Effector memory CD8-positive, alpha-beta T cell (primary cell): Measurements from ENCODE around the gene CYYR1.

Source experiments
- ATAC-seq: fragments of 150-1000 bp; cut with Tn5 transposase; replicated peaks from 2 replicates; pipeline ENCODE4 v1.10.0; 2021; ENCODE audit warnings: mild to moderate bottlenecking, moderate library complexity
- DNase-seq, 3 experiments: peaks; one replicate each; pipeline ENCODE4 v3.0.0; 2021
- H3K27ac Mint-ChIP-seq, 2 donors: one replicate each; pipeline ENCODE4 v1.8.0; 2022; ENCODE audit warnings: mild to moderate bottlenecking in 2 of 2, mixed read lengths in 2 of 2, moderate library complexity in 2 of 2
- H3K27me3 Mint-ChIP-seq, 2 donors: one replicate each; pipeline ENCODE4 v1.8.0; 2022; ENCODE audit warnings: mixed read lengths in 2 of 2
- H3K36me3 Mint-ChIP-seq: one replicate; pipeline ENCODE4 v1.8.0; 2022; ENCODE audit warnings: mild to moderate bottlenecking, moderate library complexity, mixed read lengths; ENCODE audit not compliant: insufficient read depth
- H3K4me1 Mint-ChIP-seq, 2 donors: one replicate each; pipeline ENCODE4 v1.8.0; 2022; ENCODE audit warnings: low read depth in 2 of 2, mixed read lengths in 2 of 2
- H3K4me3 Mint-ChIP-seq, 2 donors: one replicate each; pipeline ENCODE4 v1.8.0; 2022; ENCODE audit warnings: mild to moderate bottlenecking in 2 of 2, mixed read lengths in 2 of 2, moderate library complexity in 2 of 2
- H3K9me3 Mint-ChIP-seq, 2 donors: one replicate each; pipeline ENCODE4 v1.8.0; 2022; ENCODE audit warnings: mixed read lengths in 2 of 2

The CYYR1 gene

GRCh38 chr21:26539566-26539965, 33.5 kb downstream of the CYYR1 start:
- H3K4me3 Mint-ChIP-seq, result no peak overlapping the region
- no peaks in the 10 kb centered on the region for H3K27me3 Mint-ChIP-seq
- H3K4me1 Mint-ChIP-seq, result no peaks in the 10 kb centered on the region
- no peak for ATAC-seq
- no peaks in the 10 kb centered on the region for H3K36me3 Mint-ChIP-seq
- peaks cover 3 to 10% of the 10 kb centered on the region in 2 donors for H3K9me3 Mint-ChIP-seq
- DNase-seq, result no peak
- H3K27ac Mint-ChIP-seq, result no peak overlapping the region

GRCh38 chr21:26534517-26534916, 38.6 kb downstream of the CYYR1 start:
- ATAC-seq, result no peak
- Mint-ChIP-seq H3K9me3 (peaks cover 5 to 6% of the 10 kb centered on the region in 2 donors), H3K27me3 (no peaks in the 10 kb centered on the region), H3K4me3 (no peak overlapping the region), H3K27ac (no peak overlapping the region), H3K4me1 (no peaks in the 10 kb centered on the region), H3K36me3 (no peaks in the 10 kb centered on the region)
- DNase-seq, result no peak

GRCh38 chr21:26532208-26532607, 40.9 kb downstream of the CYYR1 start:
- no peaks in the 10 kb centered on the region for H3K27me3 Mint-ChIP-seq
- ATAC-seq (no peak), DNase-seq (no peak)
- H3K4me1 Mint-ChIP-seq, result no peaks in the 10 kb centered on the region
- peaks cover 5 to 7% of the 10 kb centered on the region in 2 donors for H3K9me3 Mint-ChIP-seq
- H3K4me3 Mint-ChIP-seq, result no peak overlapping the region
- H3K36me3 Mint-ChIP-seq, result no peaks in the 10 kb centered on the region
- no peak overlapping the region for H3K27ac Mint-ChIP-seq

GRCh38 chr21:26529526-26529925, 43.6 kb downstream of the CYYR1 start:
- Mint-ChIP-seq H3K27me3 (no peaks in the 10 kb centered on the region), H3K27ac (no peak overlapping the region), H3K36me3 (no peaks in the 10 kb centered on the region), H3K4me1 (no peaks in the 10 kb centered on the region), H3K9me3 (peaks cover 3 to 6% of the 10 kb centered on the region in 2 donors), H3K4me3 (no peak overlapping the region)
- no peak for ATAC-seq
- DNase-seq, result no peak

- H3K4me1 Mint-ChIP-seq, result no peaks in the 10 kb centered on the region
- H3K4me3 Mint-ChIP-seq, result no peak overlapping the region
- H3K27ac Mint-ChIP-seq, result no peak overlapping the region
- H3K27me3 Mint-ChIP-seq, result no peaks in the 10 kb centered on the region
- H3K36me3 Mint-ChIP-seq, result no peaks in the 10 kb centered on the region
- DNase-seq (no peak), ATAC-seq (no peak)
- H3K9me3 Mint-ChIP-seq, result peaks cover 0 to 4% of the 10 kb centered on the region in 2 donors
Observed at GRCh38 chr21:26528882-26529281, 44.2 kb downstream of the CYYR1 start.

- Mint-ChIP-seq H3K36me3 (no peaks in the 10 kb centered on the region), H3K4me3 (no peak overlapping the region), H3K27ac (no peak overlapping the region), H3K9me3 (peaks cover 7% of the 10 kb centered on the region in 2 donors), H3K27me3 (no peaks in the 10 kb centered on the region), H3K4me1 (no peaks in the 10 kb centered on the region)
- no peak for ATAC-seq
- no peak for DNase-seq
Observed at GRCh38 chr21:26522704-26523103, 50.4 kb downstream of the CYYR1 start.

- Mint-ChIP-seq H3K27ac (no peak overlapping the region), H3K36me3 (no peaks in the 10 kb centered on the region), H3K9me3 (peaks cover 7% of the 10 kb centered on the region in 2 donors), H3K4me1 (no peaks in the 10 kb centered on the region), H3K4me3 (no peak overlapping the region), H3K27me3 (no peaks in the 10 kb centered on the region)
- DNase-seq (no peak), ATAC-seq (no peak)
Observed at GRCh38 chr21:26519142-26519541, 53.9 kb downstream of the CYYR1 start.

GRCh38 chr21:26515257-26515656, 57.8 kb downstream of the CYYR1 start:
- H3K9me3 Mint-ChIP-seq, result peaks cover 0 to 2% of the 10 kb centered on the region in 2 donors
- no peak overlapping the region for H3K4me3 Mint-ChIP-seq
- H3K27ac Mint-ChIP-seq, result no peak overlapping the region
- ATAC-seq, result no peak
- H3K4me1 Mint-ChIP-seq, result no peaks in the 10 kb centered on the region
- DNase-seq, result no peak
- H3K27me3 Mint-ChIP-seq, result no peaks in the 10 kb centered on the region
- H3K36me3 Mint-ChIP-seq, result no peaks in the 10 kb centered on the region

- ATAC-seq, result no peak
- H3K9me3 Mint-ChIP-seq, result peaks cover 0 to 4% of the 10 kb centered on the region in 2 donors
- H3K36me3 Mint-ChIP-seq, result no peaks in the 10 kb centered on the region
- no peak overlapping the region for H3K27ac Mint-ChIP-seq
- H3K4me3 Mint-ChIP-seq, result no peak overlapping the region
- DNase-seq, result no peak
- no peaks in the 10 kb centered on the region for H3K4me1 Mint-ChIP-seq
- no peaks in the 10 kb centered on the region for H3K27me3 Mint-ChIP-seq
Observed at GRCh38 chr21:26513212-26513611, 59.9 kb downstream of the CYYR1 start.

- Mint-ChIP-seq H3K4me1 (no peaks in the 10 kb centered on the region), H3K9me3 (peaks cover 0 to 5% of the 10 kb centered on the region in 2 donors), H3K36me3 (no peaks in the 10 kb centered on the region), H3K4me3 (no peak overlapping the region), H3K27ac (no peak overlapping the region), H3K27me3 (no peaks in the 10 kb centered on the region)
- DNase-seq (no peak), ATAC-seq (no peak)
Observed at GRCh38 chr21:26512664-26513063, 60.4 kb downstream of the CYYR1 start.

- Mint-ChIP-seq H3K9me3 (peaks cover 6 to 8% of the 10 kb centered on the region in 2 donors), H3K4me3 (no peak overlapping the region), H3K36me3 (no peaks in the 10 kb centered on the region), H3K4me1 (no peaks in the 10 kb centered on the region), H3K27ac (no peak overlapping the region), H3K27me3 (no peaks in the 10 kb centered on the region)
- DNase-seq, result no peak
- no peak for ATAC-seq
Observed at GRCh38 chr21:26508903-26509302, 64.2 kb downstream of the CYYR1 start.

GRCh38 chr21:26506956-26507355, 66.1 kb downstream of the CYYR1 start:
- Mint-ChIP-seq H3K27ac (no peak overlapping the region), H3K4me3 (no peak overlapping the region), H3K9me3 (peaks cover 6% of the 10 kb centered on the region in 2 donors), H3K4me1 (no peaks in the 10 kb centered on the region), H3K36me3 (no peaks in the 10 kb centered on the region), H3K27me3 (no peaks in the 10 kb centered on the region)
- ATAC-seq, result no peak
- DNase-seq, result no peak

GRCh38 chr21:26505211-26505610, 67.9 kb downstream of the CYYR1 start:
- Mint-ChIP-seq H3K27ac (no peak overlapping the region), H3K27me3 (no peaks in the 10 kb centered on the region), H3K9me3 (peaks cover 6% of the 10 kb centered on the region in 2 donors), H3K4me3 (no peak overlapping the region), H3K36me3 (no peaks in the 10 kb centered on the region), H3K4me1 (no peaks in the 10 kb centered on the region)
- DNase-seq, result no peak
- ATAC-seq, result no peak

GRCh38 chr21:26503414-26503813, 69.7 kb downstream of the CYYR1 start:
- Mint-ChIP-seq H3K27ac (no peak overlapping the region), H3K4me3 (no peak overlapping the region)

GRCh38 chr21:26501495-26502021, 71.5 kb downstream of the CYYR1 start:
- no peaks in the 10 kb centered on the region for H3K4me1 Mint-ChIP-seq
- no peak overlapping the region for H3K4me3 Mint-ChIP-seq
- ATAC-seq (no peak), DNase-seq (no peak)
- H3K36me3 Mint-ChIP-seq, result no peaks in the 10 kb centered on the region
- peaks cover 6 to 7% of the 10 kb centered on the region in 2 donors for H3K9me3 Mint-ChIP-seq
- H3K27me3 Mint-ChIP-seq, result no peaks in the 10 kb centered on the region
- H3K27ac Mint-ChIP-seq, result no peak overlapping the region

More at GRCh38 chr21:26503414-26503813, 69.7 kb downstream of the CYYR1 start:
- Mint-ChIP-seq H3K27me3 (no peaks in the 10 kb centered on the region), H3K9me3 (peaks cover 6 to 8% of the 10 kb centered on the region in 2 donors), H3K4me1 (no peaks in the 10 kb centered on the region), H3K36me3 (no peaks in the 10 kb centered on the region)
- DNase-seq (no peak), ATAC-seq (no peak)
